ENCODE data around the gene OR2V1. TPM values are rescaled to one million over a fixed set of nuclear protein-coding genes. Genes with fewer than 3 reads are reported as not detected.

The OR2V1 gene
- total RNA-seq, 3 donors from 2014 or later, result not detected

GRCh38 chr5:181142054-181142453 is 11.1 kb upstream of the OR2V1 start:
- intact Hi-C loops (cut with DNase I, micrococcal nuclease), result no loop called here
- no peak for TF ChIP-seq CTCF (IDR thresholded peaks at IDR 0.05)
- Histone ChIP-seq H3K36me3 (ENCODE audit: low read depth) (no peaks in the 10 kb centered on the region), H3K4me3 (no peak overlapping the region), H3K4me1 (ENCODE audit: low read depth) (no peaks in the 10 kb centered on the region), H3K9me3 (no peaks in the 10 kb centered on the region)
- ATAC-seq (no peak), DNase-seq (no peak)

- Histone ChIP-seq H3K4me3 (no peak overlapping the region), H3K4me1 (ENCODE audit: low read depth) (no peaks in the 10 kb centered on the region), H3K9me3 (no peaks in the 10 kb centered on the region), H3K36me3 (ENCODE audit: low read depth) (no peaks in the 10 kb centered on the region)
- DNase-seq, result no peak
- TF ChIP-seq CTCF (IDR thresholded peaks at IDR 0.05), result no peak
- ATAC-seq, result no peak
- intact Hi-C loops (cut with DNase I, micrococcal nuclease), result no loop called here
These were observed 9.8 kb upstream of the OR2V1 start for GRCh38 chr5:181140766-181141165.

GRCh38 chr5:181138258-181138657 is 7.3 kb upstream of the OR2V1 start:
- Histone ChIP-seq H3K4me1 (ENCODE audit: low read depth) (no peaks in the 10 kb centered on the region), H3K36me3 (ENCODE audit: low read depth) (no peaks in the 10 kb centered on the region), H3K4me3 (no peak overlapping the region), H3K9me3 (no peaks in the 10 kb centered on the region)
- no peak for TF ChIP-seq CTCF (IDR thresholded peaks at IDR 0.05)
- ATAC-seq, result no peak
- DNase-seq, result no peak
- intact Hi-C loops (cut with DNase I, micrococcal nuclease), result no loop called here

- Histone ChIP-seq H3K36me3 (ENCODE audit: low read depth) (no peaks in the 10 kb centered on the region), H3K9me3 (no peaks in the 10 kb centered on the region), H3K4me1 (ENCODE audit: low read depth) (no peaks in the 10 kb centered on the region), H3K4me3 (no peak overlapping the region)
- DNase-seq (no peak), ATAC-seq (no peak)
- no peak for TF ChIP-seq CTCF (IDR thresholded peaks at IDR 0.05)
- intact Hi-C loops (cut with DNase I, micrococcal nuclease), result no loop called here
These were observed 5.5 kb upstream of the OR2V1 start for GRCh38 chr5:181136361-181136955.

GRCh38 chr5:181134259-181134658 is 3.3 kb upstream of the OR2V1 start:
- Histone ChIP-seq H3K4me1 (ENCODE audit: low read depth) (no peaks in the 10 kb centered on the region), H3K9me3 (no peaks in the 10 kb centered on the region), H3K4me3 (no peak overlapping the region), H3K36me3 (ENCODE audit: low read depth) (no peaks in the 10 kb centered on the region)
- ATAC-seq, result no peak
- DNase-seq, result no peak
- TF ChIP-seq CTCF (IDR thresholded peaks at IDR 0.05), result no peak
- intact Hi-C loops (cut with DNase I, micrococcal nuclease), result no loop called here

Data from mucosa of descending colon (tissue), 3 donors.